GM12878 (cell line): ENCODE measurements around the gene KRTAP9-1. TPM values are rescaled to one million over a fixed set of nuclear protein-coding genes. Genes with fewer than 3 reads are reported as not detected.

Source experiments
- ATAC-seq: fragments of 200-7000 bp; cut with Tn5 transposase; 3 replicates; pipeline ENCODE4 v1.9.1; 2020; ENCODE audit warnings: mild to moderate bottlenecking, moderate library complexity
- BruUV-seq: library from RNA; stranded (reverse); fragments of 400-500 nt; replicated peaks from 2 replicates; lab custom pipeline; 2021; lab: Mats Ljungman, UMichigan
- CTCF ChIA-PET: fragments of 300-600 bp; sonication (Branson Sonifier 250); formaldehyde crosslinking; extraction: SDS; loops from one replicate; lab custom pipeline; 2021; ENCODE audit warnings: inconsistent platforms; lab: Yijun Ruan, JAX
- POLR2A ChIA-PET: fragments of 350-600 bp; formaldehyde crosslinking; extraction: SDS; loops from one replicate; lab custom pipeline; 2021; ENCODE audit warnings: inconsistent platforms; lab: Charles Lee
- RAD21 ChIA-PET: fragments of 300-600 bp; sonication (Branson Sonifier 250); formaldehyde crosslinking; loops from one replicate; lab custom pipeline; 2023; ENCODE audit warnings: antibody characterized with exemption; ENCODE audit not compliant: unreplicated experiment; lab: Charles Lee
- SMC1A ChIA-PET: fragments of 300-600 bp; sonication (Branson Sonifier 250); formaldehyde crosslinking; loops from one replicate; lab custom pipeline; 2023; ENCODE audit not compliant: unreplicated experiment, uncharacterized antibody; lab: Charles Lee
- DNase-seq: peaks from one replicate; pipeline ENCODE4 v3.0.0-alpha.2; 2011; ENCODE audit warnings: low read depth, low spot score
- FAIRE-seq: peaks from 3 replicates; lab custom pipeline; 2011; peaks lifted over from hg19 to GRCh38; lab: Jason Lieb, UNC
- H2AFZ ChIP-seq: 2 replicates; pipeline ENCODE4 v1.6.0; 2011; ENCODE audit warnings: low read depth, low read length, control low read depth; ENCODE audit not compliant: control insufficient read depth
- H3K27ac ChIP-seq: 2 replicates; pipeline ENCODE4 v1.5.1; 2011; ENCODE audit warnings: control low read depth; ENCODE audit not compliant: control insufficient read depth, insufficient read depth
- H3K27me3 ChIP-seq, 2 experiments: replicated peaks in 1 of 2; 2 replicates each; pipeline versions ENCODE4 v1.6.0 to v1.6.1; 2011; ENCODE audit warnings: low read length in 1 of 2; ENCODE audit not compliant: control insufficient read depth in 2 of 2, insufficient read depth in 2 of 2
- H3K36me3 ChIP-seq, 2 experiments: 2 replicates each; pipeline ENCODE4 v1.5.1; 2011; ENCODE audit warnings: low read length in 1 of 2; ENCODE audit not compliant: control insufficient read depth in 2 of 2, insufficient read depth in 2 of 2
- H3K4me1 ChIP-seq: 2 replicates; pipeline ENCODE4 v1.6.1; 2011; ENCODE audit warnings: mild to moderate bottlenecking, low read length, moderate library complexity, mixed read lengths; ENCODE audit not compliant: control insufficient read depth, insufficient read depth
- H3K4me2 ChIP-seq: 2 replicates; pipeline ENCODE4 v1.6.0; 2011; ENCODE audit warnings: control low read depth; ENCODE audit not compliant: control insufficient read depth, insufficient read depth
- H3K4me3 ChIP-seq: fragments of 200-600 bp; sonication (generic); 2 replicates; pipeline ENCODE4 v1.5.1; 2016
- H3K79me2 ChIP-seq: 2 replicates; pipeline ENCODE4 v1.6.0; 2011; ENCODE audit warnings: low read length; ENCODE audit not compliant: control insufficient read depth, insufficient read depth
- H3K9ac ChIP-seq: 2 replicates; pipeline ENCODE4 v1.8.0; 2011; ENCODE audit warnings: low read length, control low read depth, mixed read lengths; ENCODE audit not compliant: control insufficient read depth, insufficient read depth
- H3K9me3 ChIP-seq: replicated peaks from 3 replicates; pipeline ENCODE4 v1.5.1; 2011; ENCODE audit warnings: mild to moderate bottlenecking, low read length; ENCODE audit not compliant: control insufficient read depth, insufficient read depth
- H4K20me1 ChIP-seq: 2 replicates; pipeline ENCODE4 v1.6.0; 2011; ENCODE audit not compliant: control insufficient read depth, insufficient read depth
- CBX5 ChIP-seq: sonication (generic); IDR thresholded peaks from 2 replicates; pipeline ENCODE4 v1.6.1; 2016; ENCODE audit warnings: low read depth, moderate library complexity, mild to moderate bottlenecking, inconsistent platforms
- ETV6 ChIP-seq, 2 experiments: fragments of 450-650 bp in 1 of 2; IDR thresholded peaks in 1 of 2; conservative IDR thresholded peaks in 1 of 2; 2 replicates each; pipeline ENCODE4 v1.6.1; 2014; ENCODE audit warnings: antibody characterized with exemption in 1 of 2, borderline replicate concordance in 1 of 2, low read depth in 1 of 2, mild to moderate bottlenecking in 1 of 2, moderate library complexity in 1 of 2
- FOXK2 ChIP-seq: fragments of 450-650 bp; IDR thresholded peaks from 2 replicates; pipeline ENCODE4 v1.6.1; 2017; ENCODE audit warnings: mild to moderate bottlenecking, moderate library complexity
- FOXM1 ChIP-seq: IDR thresholded peaks from 2 replicates; pipeline ENCODE4 v1.6.1; 2012; ENCODE audit warnings: low read depth, mild to moderate bottlenecking, inconsistent platforms, low read length, moderate library complexity
- HSF1 ChIP-seq: fragments of 150-350 bp; IDR thresholded peaks from 2 replicates; pipeline ENCODE4 v1.6.1; 2014; ENCODE audit warnings: mild to moderate bottlenecking, low read depth, low read length
- IKZF1 ChIP-seq: fragments of 450-650 bp; conservative IDR thresholded peaks from 2 replicates; pipeline ENCODE4 v1.6.1; 2017; ENCODE audit warnings: antibody characterized with exemption, mild to moderate bottlenecking
- MEF2A ChIP-seq: IDR thresholded peaks from 2 replicates; pipeline ENCODE4 v1.6.1; 2011; ENCODE audit warnings: low read depth, mild to moderate bottlenecking, low read length, moderate library complexity; ENCODE audit not compliant: insufficient read depth
- MEF2B ChIP-seq: fragments of 450-650 bp; IDR thresholded peaks from 2 replicates; pipeline ENCODE4 v1.6.1; 2018; ENCODE audit warnings: mild to moderate bottlenecking, moderate library complexity; ENCODE audit not compliant: partially characterized antibody, poor library complexity, severe bottlenecking
- NFYB ChIP-seq: IDR thresholded peaks from 2 replicates; pipeline ENCODE4 v1.6.1; 2011; ENCODE audit warnings: low read depth, mild to moderate bottlenecking, low read length, improper control_type of control experiment, moderate library complexity; ENCODE audit not compliant: insufficient read depth
- NR2C2 ChIP-seq: IDR thresholded peaks from 2 replicates; pipeline ENCODE4 v1.6.1; 2011; ENCODE audit warnings: borderline replicate concordance, low read depth; ENCODE audit not compliant: control insufficient read depth, insufficient read length
- SREBF2 ChIP-seq: IDR thresholded peaks from 2 replicates; pipeline ENCODE4 v1.6.1; 2012; ENCODE audit warnings: mild to moderate bottlenecking, low read length
- SRF ChIP-seq, 2 experiments: IDR thresholded peaks; 2 replicates each; pipeline ENCODE4 v1.6.1; 2011; ENCODE audit warnings: low read depth in 2 of 2, low read length in 2 of 2, mild to moderate bottlenecking in 1 of 2, moderate library complexity in 1 of 2
- SUPT20H ChIP-seq: IDR thresholded peaks from 2 replicates; pipeline ENCODE4 v1.6.1; 2011; ENCODE audit warnings: low read depth, mild to moderate bottlenecking, low read length, moderate library complexity, borderline replicate concordance; ENCODE audit not compliant: control insufficient read depth
- TAF1 ChIP-seq: IDR thresholded peaks from 2 replicates; pipeline ENCODE4 v1.6.1; 2011; ENCODE audit warnings: mild to moderate bottlenecking, low read depth, low read length, borderline replicate concordance
- USF2 ChIP-seq: IDR thresholded peaks from 2 replicates; pipeline ENCODE4 v1.6.1; 2011; ENCODE audit warnings: low read depth, low read length, improper control_type of control experiment, borderline replicate concordance
- WGBS: methylation state at CpG from one replicate; pipeline ENCODE4 v1.1.6; 2016; ENCODE audit warnings: low lambda C conversion rate; ENCODE audit not compliant: insufficient replicate concordance, insufficient coverage; ENCODE audit errors: missing lambda C conversion rate; 5-methylcytosine and 5-hydroxymethylcytosine counted together
- in situ Hi-C: fragments of 300-500 bp; cut with MboI; formaldehyde crosslinking; loops from 9 replicates; pipeline ENCODE4 v1.14.3; 2018; ENCODE audit warnings: mixed read lengths
- intact Hi-C: fragments of 100-400 bp; cut with micrococcal nuclease; formaldehyde crosslinking; loops from one replicate; pipeline ENCODE4 v1.14.2; 2022; ENCODE audit not compliant: unreplicated experiment
- polyA plus RNA-seq, 11 experiments: library from polyadenylated mRNA; depleted of rRNA in 4 of 11; unstranded in 6 of 11; stranded (reverse) in 5 of 11; fragments of >200 nt; fragmentation: Nextera tagmentation in 4 of 11; fragmentation: Illumina TruSeq in 1 of 11; extraction: Ambion mirVana in 4 of 11; extraction: Trizol in 1 of 11; gene quantifications; 1 replicate in 1 of 11; 2 replicates in 10 of 11; pipeline versions ENCODE4 v1.2.1 to v1.2.3, GENCODE V29; 2011 to 2016; ENCODE audit warnings: inconsistent platforms in 2 of 11, missing spikeins in 2 of 11, low read depth in 1 of 11
- total RNA-seq, 4 experiments: library from RNA; depleted of rRNA in 3 of 4; stranded (reverse); fragments of >200 nt in 3 of 4; fragmentation: Illumina TruSeq in 1 of 4; extraction: Trizol in 1 of 4; gene quantifications; 2 replicates each; pipeline versions ENCODE4 v1.2.1 to v1.2.3, GENCODE V29; 2013 to 2021
- TF ChIP-seq, protein P1 (sequence below), 3 experiments: IDR thresholded peaks in 2 of 3; conservative IDR thresholded peaks in 1 of 3; 2 replicates each; pipeline ENCODE4 v1.5.1; 2011; ENCODE audit warnings: low read depth in 3 of 3, low read length in 3 of 3, mild to moderate bottlenecking in 3 of 3, control low read depth in 2 of 3, moderate library complexity in 2 of 3, inconsistent platforms in 1 of 3, mixed read lengths in 1 of 3; ENCODE audit not compliant: control insufficient read depth in 2 of 3, insufficient read depth in 1 of 3; ENCODE audit errors: extremely low read depth in 1 of 3
- TF ChIP-seq, protein P2 (sequence below): IDR thresholded peaks from 2 replicates; pipeline ENCODE4 v1.6.1; 2012; ENCODE audit warnings: low read depth, low read length, improper control_type of control experiment

KRTAP9-1 gene
- total and polyA plus RNA-seq, 10 of the 15 experiments (the other 5 are each of a cell fraction or from before 2014, with no cell fraction given), result not detected

- TF ChIP-seq FOXK2, result no peak
- TF ChIP-seq MEF2A, result no peak
- TF ChIP-seq, protein P1, sequence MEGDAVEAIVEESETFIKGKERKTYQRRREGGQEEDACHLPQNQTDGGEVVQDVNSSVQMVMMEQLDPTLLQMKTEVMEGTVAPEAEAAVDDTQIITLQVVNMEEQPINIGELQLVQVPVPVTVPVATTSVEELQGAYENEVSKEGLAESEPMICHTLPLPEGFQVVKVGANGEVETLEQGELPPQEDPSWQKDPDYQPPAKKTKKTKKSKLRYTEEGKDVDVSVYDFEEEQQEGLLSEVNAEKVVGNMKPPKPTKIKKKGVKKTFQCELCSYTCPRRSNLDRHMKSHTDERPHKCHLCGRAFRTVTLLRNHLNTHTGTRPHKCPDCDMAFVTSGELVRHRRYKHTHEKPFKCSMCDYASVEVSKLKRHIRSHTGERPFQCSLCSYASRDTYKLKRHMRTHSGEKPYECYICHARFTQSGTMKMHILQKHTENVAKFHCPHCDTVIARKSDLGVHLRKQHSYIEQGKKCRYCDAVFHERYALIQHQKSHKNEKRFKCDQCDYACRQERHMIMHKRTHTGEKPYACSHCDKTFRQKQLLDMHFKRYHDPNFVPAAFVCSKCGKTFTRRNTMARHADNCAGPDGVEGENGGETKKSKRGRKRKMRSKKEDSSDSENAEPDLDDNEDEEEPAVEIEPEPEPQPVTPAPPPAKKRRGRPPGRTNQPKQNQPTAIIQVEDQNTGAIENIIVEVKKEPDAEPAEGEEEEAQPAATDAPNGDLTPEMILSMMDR (IDR thresholded peaks at IDR 0.05 in 2 of 3, conservative IDR thresholded peaks at IDR 0.05 in 1 of 3; ENCODE audit: control insufficient read depth in 2 of 3, extremely low read depth in 1 of 3, insufficient read depth in 1 of 3, low read depth in 3 of 3, low read length in 3 of 3), result no peak
- no peak for TF ChIP-seq MEF2B
- TF ChIP-seq USF2, result no peak
- no peak for TF ChIP-seq TAF1
- no peak for TF ChIP-seq SUPT20H
- TF ChIP-seq CBX5, result no peak
- TF ChIP-seq SRF (IDR thresholded peaks at IDR 0.05; ENCODE audit: low read depth in 2 of 2, low read length in 2 of 2), result no peak
- no peak for TF ChIP-seq IKZF1
- no peak for TF ChIP-seq SREBF2
- TF ChIP-seq, protein P2, sequence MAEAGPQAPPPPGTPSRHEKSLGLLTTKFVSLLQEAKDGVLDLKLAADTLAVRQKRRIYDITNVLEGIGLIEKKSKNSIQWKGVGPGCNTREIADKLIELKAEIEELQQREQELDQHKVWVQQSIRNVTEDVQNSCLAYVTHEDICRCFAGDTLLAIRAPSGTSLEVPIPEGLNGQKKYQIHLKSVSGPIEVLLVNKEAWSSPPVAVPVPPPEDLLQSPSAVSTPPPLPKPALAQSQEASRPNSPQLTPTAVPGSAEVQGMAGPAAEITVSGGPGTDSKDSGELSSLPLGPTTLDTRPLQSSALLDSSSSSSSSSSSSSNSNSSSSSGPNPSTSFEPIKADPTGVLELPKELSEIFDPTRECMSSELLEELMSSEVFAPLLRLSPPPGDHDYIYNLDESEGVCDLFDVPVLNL, result no peak
- no peak for TF ChIP-seq NR2C2
- no peak for TF ChIP-seq ETV6 (conservative IDR thresholded peaks at IDR 0.05 in 1 of 2, IDR thresholded peaks at IDR 0.05 in 1 of 2; ENCODE audit: borderline replicate concordance in 1 of 2, low read depth in 1 of 2)
- no peak for TF ChIP-seq NFYB
- no peak for TF ChIP-seq HSF1
- TF ChIP-seq FOXM1, result no peak
- POLR2A ChIA-PET, result no interaction called here
- RAD21 ChIA-PET, result no interaction called here
- 0% methylated on average over 1 of the region's 1 CpG for WGBS
- no TSS peak for BruUV-seq
- intact Hi-C loops, result no loop called here
- H3K27ac ChIP-seq, result no peak overlapping the region
- ATAC-seq (no peak), FAIRE-seq (no peak), DNase-seq (no peak)
- no peak overlapping the region for H2AFZ ChIP-seq
- SMC1A ChIA-PET, result no interaction called here
- H3K36me3 ChIP-seq, result no peaks in the 10 kb centered on the region
- in situ Hi-C loops, result no loop called here
- no peak overlapping the region for H3K9ac ChIP-seq
- no peaks in the 10 kb centered on the region; a peak in 1 of 4 replicates for H3K27me3 ChIP-seq
- no peaks in the 10 kb centered on the region for H4K20me1 ChIP-seq
- H3K4me1 ChIP-seq, result no peaks in the 10 kb centered on the region
- no peaks in the 10 kb centered on the region for H3K9me3 ChIP-seq
- CTCF ChIA-PET, result no interaction called here
- no peaks in the 10 kb centered on the region for H3K79me2 ChIP-seq
- H3K4me3 ChIP-seq, result no peak overlapping the region
- no peak overlapping the region for H3K4me2 ChIP-seq
These were observed 22.3 kb downstream of the KRTAP9-1 start for GRCh38 chr17:41211845-41212466.
